ENCODE measurements around the gene KCNJ14.

The KCNJ14 gene

DNA sequence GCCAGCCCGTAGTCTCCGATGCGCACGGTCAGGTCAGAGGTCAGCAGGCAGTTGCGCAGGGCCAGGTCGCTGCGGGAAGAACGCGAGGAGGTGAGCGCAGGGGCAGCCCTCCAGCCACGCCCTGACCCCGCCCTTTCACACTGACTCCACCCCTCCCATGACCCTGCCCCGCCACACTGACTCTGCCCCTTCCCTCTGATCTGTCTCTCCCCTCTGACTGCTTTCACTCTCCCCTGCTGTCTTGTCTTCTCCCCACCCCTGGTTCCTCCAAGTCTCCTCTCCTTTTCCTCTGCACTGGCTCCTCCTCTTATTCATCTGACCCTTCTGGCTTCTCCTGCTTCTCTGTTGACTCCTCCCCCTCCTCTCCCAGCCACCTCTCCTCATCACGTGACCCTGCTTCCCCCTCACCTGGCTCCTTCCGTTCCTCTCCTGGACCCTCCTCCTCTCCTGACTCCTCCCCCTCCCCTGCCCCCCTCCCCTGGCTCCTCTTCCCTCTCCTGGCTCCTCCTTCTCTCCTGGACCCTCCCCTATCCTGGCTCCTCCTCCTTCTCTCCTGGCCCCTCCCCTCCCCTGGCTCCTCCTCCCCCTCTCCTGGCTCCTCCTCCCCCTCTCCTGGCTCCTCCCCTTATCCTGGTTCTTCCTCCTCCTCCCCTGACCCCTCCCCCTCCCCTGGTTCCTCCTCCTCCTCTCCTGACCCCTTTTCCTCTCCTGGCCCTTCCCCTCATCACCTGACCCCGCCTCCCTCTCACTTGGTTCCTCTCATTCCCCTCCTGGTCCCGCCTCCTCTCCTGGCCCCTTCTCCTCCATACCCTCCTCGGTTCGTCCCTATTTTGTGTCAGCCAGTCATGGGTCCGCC, 46.3 kb downstream of the KCNJ14 start:
- H3K27me3 ChIP-seq = peaks cover 0 to 59% of the 10 kb centered on the region in 2 donors
- H3K4me1 ChIP-seq = peaks cover 0 to 27% (median 12%) of the 10 kb centered on the region in 4 donors
- no peaks in the 10 kb centered on the region for H3K9me3 ChIP-seq
- DNase-seq = peak in 1 of 2 donors; percentile 80
- TF ChIP-seq, protein P1, sequence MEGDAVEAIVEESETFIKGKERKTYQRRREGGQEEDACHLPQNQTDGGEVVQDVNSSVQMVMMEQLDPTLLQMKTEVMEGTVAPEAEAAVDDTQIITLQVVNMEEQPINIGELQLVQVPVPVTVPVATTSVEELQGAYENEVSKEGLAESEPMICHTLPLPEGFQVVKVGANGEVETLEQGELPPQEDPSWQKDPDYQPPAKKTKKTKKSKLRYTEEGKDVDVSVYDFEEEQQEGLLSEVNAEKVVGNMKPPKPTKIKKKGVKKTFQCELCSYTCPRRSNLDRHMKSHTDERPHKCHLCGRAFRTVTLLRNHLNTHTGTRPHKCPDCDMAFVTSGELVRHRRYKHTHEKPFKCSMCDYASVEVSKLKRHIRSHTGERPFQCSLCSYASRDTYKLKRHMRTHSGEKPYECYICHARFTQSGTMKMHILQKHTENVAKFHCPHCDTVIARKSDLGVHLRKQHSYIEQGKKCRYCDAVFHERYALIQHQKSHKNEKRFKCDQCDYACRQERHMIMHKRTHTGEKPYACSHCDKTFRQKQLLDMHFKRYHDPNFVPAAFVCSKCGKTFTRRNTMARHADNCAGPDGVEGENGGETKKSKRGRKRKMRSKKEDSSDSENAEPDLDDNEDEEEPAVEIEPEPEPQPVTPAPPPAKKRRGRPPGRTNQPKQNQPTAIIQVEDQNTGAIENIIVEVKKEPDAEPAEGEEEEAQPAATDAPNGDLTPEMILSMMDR (IDR thresholded peaks at IDR 0.05) = no peak
- no peak overlapping the region for H3K27ac ChIP-seq
- H3K36me3 ChIP-seq = no peaks in the 10 kb centered on the region
- no peak overlapping the region for H3K4me3 ChIP-seq
- intact Hi-C loops (cut with DNase I; ENCODE audit: low total_unique reads) = no loop called here

DNA sequence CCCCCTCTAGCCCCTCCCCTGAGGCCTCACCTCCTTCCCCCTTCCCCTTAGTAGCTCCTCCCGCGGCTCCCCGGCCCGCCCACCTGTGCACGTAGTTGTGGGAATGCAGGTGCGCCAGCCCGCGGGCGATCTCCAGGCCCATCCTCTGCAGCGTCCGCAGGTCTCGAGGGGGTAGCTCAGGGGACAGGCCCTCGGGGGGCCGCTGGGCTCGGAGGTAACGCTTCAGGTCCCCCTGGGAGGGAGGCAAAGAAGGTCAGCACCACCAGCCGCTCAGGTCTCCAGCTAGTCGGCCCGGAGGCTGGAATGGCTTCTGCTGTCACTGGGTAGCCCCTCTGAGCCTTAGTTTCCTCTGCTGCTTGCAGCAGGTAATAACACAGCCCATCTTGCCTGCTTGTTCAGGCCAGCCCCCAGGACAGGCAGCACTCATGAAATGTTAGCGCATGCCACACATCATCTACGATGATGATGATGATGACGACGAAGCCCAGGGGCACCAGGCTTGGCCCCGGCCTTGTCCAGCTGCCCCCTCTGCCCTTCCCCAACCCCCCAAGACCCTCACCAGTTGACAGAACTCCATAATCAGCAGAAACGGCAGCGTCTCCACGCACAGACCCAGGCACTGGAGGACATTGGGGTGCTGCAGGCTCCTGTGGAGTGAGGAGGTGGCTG, 47.1 kb downstream of the KCNJ14 start:
- H3K27ac ChIP-seq = no peak overlapping the region
- no peak for DNase-seq
- intact Hi-C loops (cut with DNase I; ENCODE audit: low total_unique reads) = no loop called here

GRCh38 chr19:48506138-48506733, 50.9 kb downstream of the KCNJ14 start:
- peak in 1 of 2 donors; percentile 59 for DNase-seq
- no peaks in the 10 kb centered on the region for H3K36me3 ChIP-seq
- TF ChIP-seq, protein P1 (IDR thresholded peaks at IDR 0.05) = peak; percentile 27 to 38
- H3K9me3 ChIP-seq = no peaks in the 10 kb centered on the region
- H3K4me1 ChIP-seq = peaks cover 0 to 19% (median 11%) of the 10 kb centered on the region in 4 donors
- no peak overlapping the region for H3K4me3 ChIP-seq
- no peak overlapping the region for H3K27ac ChIP-seq
- intact Hi-C loops (cut with DNase I; ENCODE audit: low total_unique reads) = no loop called here
- peaks cover 0 to 47% of the 10 kb centered on the region in 2 donors for H3K27me3 ChIP-seq

More for the DNA sequence above, 47.1 kb downstream of the KCNJ14 start:
- H3K4me1 ChIP-seq = peaks cover 0 to 24% (median 12%) of the 10 kb centered on the region in 4 donors
- H3K9me3 ChIP-seq = no peaks in the 10 kb centered on the region
- TF ChIP-seq, protein P1 (IDR thresholded peaks at IDR 0.05) = no peak
- no peaks in the 10 kb centered on the region for H3K36me3 ChIP-seq
- H3K4me3 ChIP-seq = no peak overlapping the region
- peaks cover 0 to 52% of the 10 kb centered on the region in 2 donors for H3K27me3 ChIP-seq

GRCh38 chr19:48507911-48508439, 52.6 kb downstream of the KCNJ14 start:
- no peaks in the 10 kb centered on the region for H3K9me3 ChIP-seq
- no peak for DNase-seq
- H3K27me3 ChIP-seq = peaks cover 3 to 50% of the 10 kb centered on the region in 2 donors
- H3K4me1 ChIP-seq = peaks cover 0 to 19% (median 10%) of the 10 kb centered on the region in 4 donors
- TF ChIP-seq, protein P1 (IDR thresholded peaks at IDR 0.05) = no peak
- no peaks in the 10 kb centered on the region for H3K36me3 ChIP-seq
- intact Hi-C loops (cut with DNase I; ENCODE audit: low total_unique reads) = no loop called here
- H3K4me3 ChIP-seq = no peak overlapping the region
- H3K27ac ChIP-seq = no peak overlapping the region

DNA sequence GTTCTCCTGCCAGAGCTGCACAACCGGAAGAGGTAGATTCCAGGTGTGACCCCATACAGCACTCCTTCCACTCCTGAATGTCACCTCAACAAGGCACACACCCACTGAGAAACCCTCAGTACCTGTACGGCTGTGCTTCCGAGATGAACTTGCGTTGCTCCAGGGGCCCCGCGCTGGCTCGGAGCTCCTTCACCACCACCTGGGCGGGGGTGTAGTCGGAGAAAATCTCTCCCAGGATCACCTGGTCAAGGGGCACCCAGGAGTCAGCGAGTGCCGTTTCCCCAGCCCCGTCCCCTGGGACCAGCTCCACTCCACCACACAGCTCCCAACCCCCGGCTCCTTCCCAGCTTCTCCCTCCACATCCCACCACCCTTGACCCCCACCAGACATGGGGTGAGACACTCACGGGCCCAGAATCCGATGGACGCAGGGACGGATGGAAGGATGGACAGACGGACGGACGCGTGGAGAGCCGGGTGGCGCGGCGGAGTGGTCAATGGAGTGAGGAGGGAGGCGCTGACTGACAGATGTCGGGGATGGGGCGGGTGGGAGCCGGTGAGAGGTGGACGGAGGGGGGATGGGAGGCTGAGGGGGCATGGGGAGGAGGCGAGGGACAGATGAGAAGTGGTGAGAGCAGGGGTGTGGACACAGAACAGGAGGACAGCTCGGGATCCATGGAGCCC, 53.5 kb downstream of the KCNJ14 start:
- no peak for DNase-seq
- H3K27ac ChIP-seq = no peak overlapping the region
- H3K4me1 ChIP-seq = peaks cover 0 to 27% (median 16%) of the 10 kb centered on the region in 4 donors
- TF ChIP-seq, protein P1 (IDR thresholded peaks at IDR 0.05) = no peak
- intact Hi-C loops (cut with DNase I; ENCODE audit: low total_unique reads) = no loop called here
- no peaks in the 10 kb centered on the region for H3K36me3 ChIP-seq
- H3K4me3 ChIP-seq = no peak overlapping the region
- no peaks in the 10 kb centered on the region for H3K9me3 ChIP-seq
- H3K27me3 ChIP-seq = peaks cover 3 to 59% of the 10 kb centered on the region in 2 donors

All from tibial artery (tissue), 4 donors.